H1 (cell line): Measurements from ENCODE around the gene DDX51. TPM values are rescaled to one million over a fixed set of nuclear protein-coding genes. Genes with fewer than 3 reads are reported as not detected.

Experiments used
- CTCF ChIA-PET: fragments of 300-600 bp; sonication (Branson Sonifier 250); formaldehyde crosslinking; loops from one replicate; lab custom pipeline; 2021; ENCODE audit not compliant: partially characterized antibody; lab: Charles Lee
- POLR2A ChIA-PET: fragments of 300-600 bp; sonication (Branson Sonifier 250); formaldehyde crosslinking; loops from one replicate; lab custom pipeline; 2021; ENCODE audit warnings: inconsistent platforms; ENCODE audit not compliant: partially characterized antibody; lab: Charles Lee
- DNase-seq, 2 experiments: peaks; one replicate each; pipeline versions ENCODE4 v3.0.0 to v3.0.0-alpha.2; 2010 to 2022; ENCODE audit warnings: low spot score in 2 of 2, low read depth in 1 of 2, mixed read lengths in 1 of 2
- FAIRE-seq: peaks from 2 replicates; lab custom pipeline; 2011; peaks lifted over from hg19 to GRCh38; lab: Jason Lieb, UNC
- H2AFZ ChIP-seq: 2 replicates; pipeline ENCODE4 v1.8.1; 2012; ENCODE audit warnings: low read length, inconsistent platforms
- H2AK5ac ChIP-seq: 2 replicates; pipeline ENCODE4 v1.6.1; 2013; ENCODE audit warnings: low read depth, low read length
- H2BK120ac ChIP-seq: replicated peaks from 2 replicates; pipeline ENCODE3; 2013; ENCODE audit warnings: low read depth, low read length, inconsistent platforms
- H2BK12ac ChIP-seq: 2 replicates; pipeline ENCODE4 v1.6.1; 2013; ENCODE audit warnings: low read depth, low read length
- H2BK15ac ChIP-seq: 2 replicates; pipeline ENCODE4 v1.6.1; 2013; ENCODE audit warnings: low read length
- H2BK20ac ChIP-seq: 2 replicates; pipeline ENCODE4 v1.6.1; 2013; ENCODE audit warnings: low read length
- H2BK5ac ChIP-seq: 2 replicates; pipeline ENCODE4 v1.6.1; 2013; ENCODE audit warnings: low read depth, low read length
- H3K14ac ChIP-seq: 2 replicates; pipeline ENCODE4 v1.6.1; 2013; ENCODE audit warnings: inconsistent platforms; ENCODE audit not compliant: insufficient read length
- H3K18ac ChIP-seq: 2 replicates; pipeline ENCODE4 v1.6.1; 2013; ENCODE audit warnings: low read length; ENCODE audit errors: extremely low read depth
- H3K23ac ChIP-seq: 2 replicates; pipeline ENCODE4 v1.6.1; 2013; ENCODE audit warnings: inconsistent platforms; ENCODE audit not compliant: insufficient read length
- H3K23me2 ChIP-seq: 2 replicates; pipeline ENCODE4 v1.6.1; 2013; ENCODE audit warnings: low read depth, low read length
- H3K27ac ChIP-seq: 2 replicates; pipeline ENCODE4 v1.6.1; 2011; ENCODE audit warnings: low read depth, low read length, inconsistent platforms
- H3K27me3 ChIP-seq, 4 experiments: replicated peaks in 1 of 4; 1 replicate in 1 of 4; 2 replicates in 3 of 4; pipeline versions ENCODE4 v1.6.1 to v1.8.1; 2011 to 2013; ENCODE audit warnings: low read length in 3 of 4, mild to moderate bottlenecking in 3 of 4, inconsistent platforms in 2 of 4, mixed read lengths in 2 of 4, moderate library complexity in 1 of 4; ENCODE audit not compliant: control insufficient read depth in 3 of 4, insufficient read depth in 3 of 4; ENCODE audit errors: extremely low read depth in 1 of 4
- H3K36me3 ChIP-seq, 4 experiments: 2 replicates each; pipeline versions ENCODE4 v1.6.1 to v1.8.1; 2011 to 2013; ENCODE audit warnings: mild to moderate bottlenecking in 4 of 4, low read length in 3 of 4, moderate library complexity in 2 of 4, control low read depth in 1 of 4, inconsistent platforms in 1 of 4; ENCODE audit not compliant: insufficient read depth in 4 of 4, control insufficient read depth in 2 of 4
- H3K4ac ChIP-seq: replicated peaks from 2 replicates; pipeline ENCODE3; 2013; ENCODE audit warnings: low read length, low read depth, mixed read lengths, inconsistent platforms; ENCODE audit not compliant: insufficient read length
- H3K4me1 ChIP-seq, 4 experiments: replicated peaks in 1 of 4; 1 replicate in 1 of 4; 2 replicates in 3 of 4; pipeline versions ENCODE4 v1.6.1 to v1.8.1; 2011 to 2013; ENCODE audit warnings: low read length in 3 of 4, inconsistent platforms in 2 of 4, mixed read lengths in 1 of 4; ENCODE audit not compliant: insufficient read depth in 4 of 4, control insufficient read depth in 3 of 4
- H3K4me2 ChIP-seq, 2 experiments: 2 replicates each; pipeline versions ENCODE4 v1.6.1 to v1.8.1; 2011 to 2013; ENCODE audit warnings: low read depth in 2 of 2, low read length in 2 of 2, control low read depth in 1 of 2, inconsistent platforms in 1 of 2, mild to moderate bottlenecking in 1 of 2; ENCODE audit not compliant: insufficient read depth in 1 of 2
- H3K4me3 ChIP-seq, 4 experiments: fragments of 200-600, 300-600 bp in 1 of 4; sonication (generic), shearing (Covaris generic), sonication (Bioruptor Twin) in 1 of 4; 2 replicates each; pipeline versions ENCODE4 v1.5.1 to v1.8.1; 2011 to 2016; ENCODE audit warnings: low read length in 4 of 4, low read depth in 3 of 4, control low read depth in 2 of 4, inconsistent platforms in 2 of 4, mild to moderate bottlenecking in 2 of 4, mixed read lengths in 1 of 4, moderate library complexity in 1 of 4; ENCODE audit not compliant: insufficient read depth in 2 of 4; ENCODE audit errors: extremely low read depth in 1 of 4
- H3K56ac ChIP-seq: replicated peaks from 2 replicates; pipeline ENCODE3; 2013; ENCODE audit warnings: low read depth, mild to moderate bottlenecking, mixed read lengths, low read length, inconsistent platforms; ENCODE audit not compliant: insufficient read length
- H3K79me1 ChIP-seq: 2 replicates; pipeline ENCODE4 v1.6.1; 2013; ENCODE audit warnings: low read depth, low read length, control low read depth
- H3K79me2 ChIP-seq, 2 experiments: 2 replicates each; pipeline versions ENCODE4 v1.6.1 to v1.8.1; 2012 to 2013; ENCODE audit warnings: low read length in 2 of 2, mild to moderate bottlenecking in 2 of 2, inconsistent platforms in 1 of 2; ENCODE audit not compliant: insufficient read depth in 2 of 2, control insufficient read depth in 1 of 2
- H3K9ac ChIP-seq, 4 experiments: replicated peaks in 1 of 4; 1 replicate in 1 of 4; 2 replicates in 3 of 4; pipeline versions ENCODE4 v1.6.1 to v1.8.1; 2011 to 2013; ENCODE audit warnings: low read depth in 3 of 4, low read length in 3 of 4, control low read depth in 2 of 4, mild to moderate bottlenecking in 2 of 4, moderate library complexity in 2 of 4, inconsistent platforms in 1 of 4; ENCODE audit errors: extremely low read depth in 1 of 4
- H3K9me3 ChIP-seq, 2 experiments: 2 replicates each; pipeline versions ENCODE4 v1.6.1 to v1.8.1; 2012 to 2013; ENCODE audit warnings: mild to moderate bottlenecking in 2 of 2, moderate library complexity in 2 of 2, control low read depth in 1 of 2, inconsistent platforms in 1 of 2, low read depth in 1 of 2, low read length in 1 of 2, mixed read lengths in 1 of 2; ENCODE audit not compliant: insufficient read depth in 2 of 2
- H4K20me1 ChIP-seq, 2 experiments: replicated peaks in 1 of 2; 2 replicates each; pipeline versions ENCODE3 to v1.8.1; 2011 to 2013; ENCODE audit warnings: inconsistent platforms in 2 of 2, low read length in 2 of 2, mild to moderate bottlenecking in 1 of 2; ENCODE audit not compliant: insufficient read depth in 2 of 2, control insufficient read depth in 1 of 2
- H4K5ac ChIP-seq: 2 replicates; pipeline ENCODE4 v1.6.1; 2013; ENCODE audit warnings: low read length, low read depth, mixed read lengths, inconsistent platforms; ENCODE audit not compliant: insufficient read length
- H4K8ac ChIP-seq: 2 replicates; pipeline ENCODE4 v1.8.0; 2013; ENCODE audit warnings: mild to moderate bottlenecking, moderate library complexity, low read length, inconsistent platforms; ENCODE audit not compliant: insufficient read depth; ENCODE audit errors: extremely low read depth
- H4K91ac ChIP-seq: replicated peaks from 2 replicates; pipeline ENCODE3; 2013; ENCODE audit warnings: low read length, mixed read lengths, inconsistent platforms; ENCODE audit not compliant: insufficient read length
- EP300 ChIP-seq, 2 experiments: IDR thresholded peaks; 1 replicate in 1 of 2; 2 replicates in 1 of 2; pipeline ENCODE4 v1.6.1; 2011 to 2012; ENCODE audit warnings: low read depth in 2 of 2, low read length in 2 of 2, mild to moderate bottlenecking in 2 of 2, borderline replicate concordance in 1 of 2, inconsistent platforms in 1 of 2, moderate library complexity in 1 of 2
- GABPA ChIP-seq: IDR thresholded peaks from 2 replicates; pipeline ENCODE4 v1.6.1; 2011; ENCODE audit warnings: mild to moderate bottlenecking, low read length, moderate library complexity, borderline replicate concordance; ENCODE audit not compliant: insufficient read depth
- HDAC2 ChIP-seq, 2 experiments: fragments of 300-600 bp in 1 of 2; sonication (generic) in 1 of 2; IDR thresholded peaks; 2 replicates each; pipeline ENCODE4 v1.6.1; 2011 to 2012; ENCODE audit warnings: low read depth in 2 of 2, low read length in 2 of 2, mild to moderate bottlenecking in 2 of 2, moderate library complexity in 2 of 2, borderline replicate concordance in 1 of 2, inconsistent platforms in 1 of 2
- KDM1A ChIP-seq: fragments of 200-600, 300-600 bp; sonication (generic); IDR thresholded peaks from 2 replicates; pipeline ENCODE4 v1.7.1; 2016; ENCODE audit warnings: mild to moderate bottlenecking, low read length, borderline replicate concordance
- MAFK ChIP-seq: IDR thresholded peaks from 2 replicates; pipeline ENCODE4 v1.6.1; 2012; ENCODE audit warnings: low read depth, mild to moderate bottlenecking, improper control_type of control experiment, low read length
- NANOG ChIP-seq: IDR thresholded peaks from 2 replicates; pipeline ENCODE4 v1.6.1; 2011; ENCODE audit warnings: low read length, low read depth, mild to moderate bottlenecking, inconsistent platforms; ENCODE audit not compliant: insufficient read depth, poor library complexity, severe bottlenecking
- SIN3A ChIP-seq, 2 experiments: IDR thresholded peaks in 1 of 2; conservative IDR thresholded peaks in 1 of 2; 2 replicates each; pipeline ENCODE4 v1.6.1; 2011 to 2012; ENCODE audit warnings: low read length in 2 of 2, improper control_type of control experiment in 1 of 2, low read depth in 1 of 2, mild to moderate bottlenecking in 1 of 2
- TCF12 ChIP-seq: IDR thresholded peaks from 2 replicates; pipeline ENCODE4 v1.6.1; 2011; ENCODE audit warnings: low read depth, mild to moderate bottlenecking, low read length
- USF2 ChIP-seq: IDR thresholded peaks from 2 replicates; pipeline ENCODE4 v1.6.1; 2011; ENCODE audit warnings: low read length, improper control_type of control experiment
- YY1 ChIP-seq: IDR thresholded peaks from 2 replicates; pipeline ENCODE4 v1.6.1; 2011; ENCODE audit warnings: low read depth, mild to moderate bottlenecking, low read length
- WGBS, 2 experiments: shearing (Covaris generic) in 1 of 2; methylation state at CpG; one replicate each; pipeline versions ENCODE4 v1.1.6 to v1.1.7; 2013 to 2015; ENCODE audit warnings: low lambda C conversion rate in 2 of 2, mixed read lengths in 2 of 2, inconsistent platforms in 1 of 2, low coverage in 1 of 2, missing lambda C conversion rate in 1 of 2; ENCODE audit not compliant: insufficient replicate concordance in 2 of 2, insufficient coverage in 1 of 2, insufficient read length in 1 of 2; ENCODE audit errors: extremely low coverage in 1 of 2, missing lambda C conversion rate in 1 of 2; 5-methylcytosine and 5-hydroxymethylcytosine counted together
- polyA plus RNA-seq, 7 experiments: library from polyadenylated mRNA; depleted of rRNA in 3 of 7; stranded (reverse) in 5 of 7; unstranded in 2 of 7; fragments of >200 nt in 5 of 7; fragments of 200-250 nt in 2 of 7; gene quantifications; 1 replicate in 5 of 7; 2 replicates in 1 of 7; 4 replicates in 1 of 7; pipeline versions ENCODE4 v1.2.1 to v1.2.3, GENCODE V29; 2011 to 2013; ENCODE audit warnings: missing spikeins in 2 of 7, mixed read lengths in 2 of 7
- total RNA-seq: library from RNA; stranded (reverse); fragmentation: NEBNext Ultra II Directional; extraction: Animal tissue kit (Norgen Biotek cat#: 25700); gene quantifications from 2 replicates; pipeline ENCODE4 v1.2.1, GENCODE V29; 2021

DDX51 gene
- total and polyA plus RNA-seq, 2 of the 8 experiments (the other 6 are each of a cell fraction or from before 2014, with no cell fraction given), result 11.2 to 24.4 TPM

GRCh38 chr12:132100306-132101065 lies 43.6 kb downstream of the DDX51 start:
- H3K23me2 ChIP-seq, result no peaks in the 10 kb centered on the region
- no peak overlapping the region for H2BK120ac ChIP-seq
- H2BK15ac ChIP-seq, result no peak overlapping the region
- H3K4me2 ChIP-seq, result no peak overlapping the region
- H3K4me1 ChIP-seq, result peaks cover 0 to 11% (median 3%) of the 10 kb centered on the region in 4 experiments; a peak in 4 of 7 replicates
- no peak overlapping the region for H3K23ac ChIP-seq
- H3K9ac ChIP-seq, result no peak overlapping the region
- H3K27ac ChIP-seq, result no peak overlapping the region
- FAIRE-seq (no peak), DNase-seq (no peak)
- ChIA-PET POLR2A (interaction anchor here (0.7 kb wide), 1 partner anchor 15 kb away, joined by 3 read pairs; no protein-coding TSS in a partner anchor), CTCF (no interaction called here)
- no peak overlapping the region for H4K5ac ChIP-seq
- H3K36me3 ChIP-seq, result peaks cover 0 to 4% (median 2%) of the 10 kb centered on the region in 4 experiments; a peak in 4 of 8 replicates
- H2AFZ ChIP-seq, result no peak overlapping the region
- H3K4ac ChIP-seq, result no peak overlapping the region
- peaks cover 8 to 16% of the 10 kb centered on the region in 2 experiments for H4K20me1 ChIP-seq
- no peaks in the 10 kb centered on the region; the same call in 1 of the 2 replicates for H3K79me1 ChIP-seq
- no peak overlapping the region for H2BK5ac ChIP-seq
- no peak overlapping the region for H2BK12ac ChIP-seq
- H3K27me3 ChIP-seq, result no peaks in the 10 kb centered on the region
- H3K56ac ChIP-seq, result no peak overlapping the region
- no peak overlapping the region for H3K14ac ChIP-seq
- peaks cover 0 to 18% of the 10 kb centered on the region in 2 experiments; a peak in 1 of 4 replicates for H3K79me2 ChIP-seq
- no peak overlapping the region for H4K8ac ChIP-seq
- no peaks in the 10 kb centered on the region for H3K9me3 ChIP-seq
- H3K4me3 ChIP-seq, result no peak overlapping the region
- H3K18ac ChIP-seq, result no peak overlapping the region
- WGBS, 2 experiments, result 90% methylated on average over 11 of the region's 13 CpGs; no CpG with 5 or more reads in 1 of the 2 experiments
- no peak overlapping the region for H2BK20ac ChIP-seq
- H2AK5ac ChIP-seq, result no peak overlapping the region
- H4K91ac ChIP-seq, result no peak overlapping the region
- TF ChIP-seq GABPA (no peak), KDM1A (no peak), MAFK (no peak), USF2 (no peak), SIN3A (conservative IDR thresholded peaks at IDR 0.05 in 1 of 2, IDR thresholded peaks at IDR 0.05 in 1 of 2; ENCODE audit: low read depth in 1 of 2, low read length in 2 of 2) (no peak), TCF12 (no peak), YY1 (no peak), EP300 (IDR thresholded peaks at IDR 0.05; ENCODE audit: borderline replicate concordance in 1 of 2, low read depth in 2 of 2, low read length in 2 of 2) (no peak), HDAC2 (IDR thresholded peaks at IDR 0.05; ENCODE audit: borderline replicate concordance in 1 of 2, low read depth in 2 of 2, low read length in 2 of 2) (no peak), NANOG (no peak)
